PFSK-1 (cell line): ENCODE data around the gene RAB23.

ENCODE experiments used
- FOXP2 ChIP-seq: optimal IDR thresholded peaks from 2 replicates; pipeline ENCODE3; 2011; ENCODE audit warnings: borderline replicate concordance, control low read depth, inconsistent platforms; ENCODE audit not compliant: insufficient read depth; ENCODE audit errors: extremely low read length, extremely low read depth
- POLR2AphosphoS5 ChIP-seq: IDR thresholded peaks from 2 replicates; pipeline ENCODE4 v1.6.1; 2012; ENCODE audit warnings: low read depth, mild to moderate bottlenecking, control low read depth, low read length, moderate library complexity
- REST ChIP-seq, 2 experiments: IDR thresholded peaks; 2 replicates each; pipeline versions ENCODE4 v1.6.1 to v1.8.0; 2011 to 2012; ENCODE audit warnings: low read depth in 2 of 2, low read length in 2 of 2, control low read depth in 1 of 2, inconsistent platforms in 1 of 2, mild to moderate bottlenecking in 1 of 2, moderate library complexity in 1 of 2; ENCODE audit not compliant: insufficient read depth in 1 of 2
- SIN3A ChIP-seq: IDR thresholded peaks from 2 replicates; pipeline ENCODE4 v1.6.1; 2012; ENCODE audit warnings: mild to moderate bottlenecking, low read length, moderate library complexity, borderline replicate concordance; ENCODE audit not compliant: insufficient read depth
- TAF1 ChIP-seq: IDR thresholded peaks from 2 replicates; pipeline ENCODE4 v1.6.1; 2012; ENCODE audit warnings: low read length, control low read depth, borderline replicate concordance; ENCODE audit not compliant: insufficient read depth

Gene RAB23

GRCh38 chr6:57221191-57221935 lies 744 bp downstream of the RAB23 start:
- 0 out of 2 replicates have a peak, but pooled peaks have one; percentile 38 for TF ChIP-seq SIN3A
- TF ChIP-seq REST (IDR thresholded peaks at IDR 0.05; ENCODE audit: insufficient read depth in 1 of 2, low read depth in 2 of 2, low read length in 2 of 2), result no peak

GRCh38 chr6:57220083-57220703 lies 1.9 kb downstream of the RAB23 start:
- TF ChIP-seq FOXP2 (no peak), REST (IDR thresholded peaks at IDR 0.05; ENCODE audit: insufficient read depth in 1 of 2, low read depth in 2 of 2, low read length in 2 of 2) (no peak), TAF1 (no peak), SIN3A (no peak), POLR2AphosphoS5 (no peak)

GRCh38 chr6:57217270-57217669 lies 4.8 kb downstream of the RAB23 start:
- TF ChIP-seq POLR2AphosphoS5 (no peak), SIN3A (no peak), REST (IDR thresholded peaks at IDR 0.05; ENCODE audit: insufficient read depth in 1 of 2, low read depth in 2 of 2, low read length in 2 of 2) (no peak), TAF1 (no peak), FOXP2 (no peak)

- TF ChIP-seq TAF1 (no peak), FOXP2 (no peak), REST (IDR thresholded peaks at IDR 0.05; ENCODE audit: insufficient read depth in 1 of 2, low read depth in 2 of 2, low read length in 2 of 2) (no peak), SIN3A (no peak), POLR2AphosphoS5 (no peak)
Measured at GRCh38 chr6:57216235-57217101, 5.6 kb downstream of the RAB23 start.
